HG02610 (cell line): ENCODE measurements around the gene SRP9.
"Not testable (repeated sequence)": the region's sequence is repeated elsewhere in the genome, so short reads cannot be mapped to it uniquely, and the experiment has no call there.

Experiments
- ATAC-seq: cut with Tn5 transposase; IDR thresholded peaks from one replicate; pipeline ENCODE4 v1.9.1; 2021; ENCODE audit warnings: mild to moderate bottlenecking, moderate library complexity; ENCODE audit not compliant: unreplicated experiment

SRP9 gene

GRCh38 chr1:225755671-225756319, 21.8 kb upstream of the SRP9 start:
- no peak for ATAC-seq

GRCh38 chr1:225757927-225758656, 19.5 kb upstream of the SRP9 start:
- ATAC-seq = no peak

DNA sequence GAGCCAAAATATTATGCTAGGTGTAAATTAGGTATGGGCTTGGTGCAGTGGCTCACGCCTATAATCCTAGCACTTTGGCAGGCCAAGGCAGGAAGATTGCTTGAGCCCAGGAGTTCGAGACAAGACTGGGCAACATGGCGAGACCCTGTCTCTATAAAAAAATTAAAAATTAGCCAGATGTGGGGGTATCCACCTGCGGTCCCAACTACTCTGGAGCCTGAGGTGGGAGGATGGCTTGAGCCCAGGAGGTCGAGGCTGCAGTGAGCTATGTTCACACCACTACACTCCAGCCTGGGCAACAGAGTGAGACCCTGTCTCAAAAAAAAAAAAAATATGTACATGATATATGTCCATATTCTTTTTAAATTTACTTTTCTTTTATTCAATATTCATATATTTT, 17.7 kb upstream of the SRP9 start:
- ATAC-seq = not testable (repeated sequence)

DNA sequence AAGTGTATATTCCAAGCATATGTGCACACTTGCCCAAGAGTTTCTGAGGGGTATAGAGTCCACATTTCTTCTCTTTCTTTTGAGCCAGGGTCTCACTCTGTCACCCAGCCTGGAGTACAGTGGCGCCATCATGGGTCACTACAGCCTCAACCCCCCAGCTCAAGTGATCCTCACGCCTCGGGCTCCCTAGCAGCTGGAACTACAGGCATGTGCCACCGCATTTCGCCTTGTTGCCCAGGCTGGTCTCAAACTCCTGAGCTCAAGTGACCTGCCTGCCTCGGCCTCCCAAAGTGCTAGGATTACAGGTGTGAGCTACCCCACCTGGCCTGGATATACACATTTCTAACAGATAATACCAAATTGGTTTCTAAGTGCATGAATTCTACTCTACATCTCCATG, 17.1 kb upstream of the SRP9 start:
- ATAC-seq = no peak

DNA sequence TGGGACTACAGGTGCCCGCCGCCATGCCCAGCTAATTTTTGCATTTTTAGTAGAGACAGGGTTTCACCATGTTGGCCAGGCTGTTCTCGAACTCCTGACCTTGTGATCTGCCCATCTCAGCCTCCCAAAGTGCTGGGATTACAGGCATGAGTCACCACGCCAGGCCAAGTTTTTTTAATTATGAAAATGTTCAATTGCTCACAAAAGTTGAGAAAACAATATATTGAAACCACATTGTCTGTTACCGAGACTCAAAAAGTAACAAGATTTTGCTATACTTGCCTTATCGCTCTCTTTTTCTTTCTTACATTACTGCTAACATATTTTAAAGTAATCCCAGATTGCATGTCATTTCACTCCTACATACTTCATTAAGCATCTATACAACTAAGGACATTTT, 16.2 kb upstream of the SRP9 start:
- not testable (repeated sequence) for ATAC-seq

GRCh38 chr1:225762002-225762441, 15.6 kb upstream of the SRP9 start:
- no peak for ATAC-seq

DNA sequence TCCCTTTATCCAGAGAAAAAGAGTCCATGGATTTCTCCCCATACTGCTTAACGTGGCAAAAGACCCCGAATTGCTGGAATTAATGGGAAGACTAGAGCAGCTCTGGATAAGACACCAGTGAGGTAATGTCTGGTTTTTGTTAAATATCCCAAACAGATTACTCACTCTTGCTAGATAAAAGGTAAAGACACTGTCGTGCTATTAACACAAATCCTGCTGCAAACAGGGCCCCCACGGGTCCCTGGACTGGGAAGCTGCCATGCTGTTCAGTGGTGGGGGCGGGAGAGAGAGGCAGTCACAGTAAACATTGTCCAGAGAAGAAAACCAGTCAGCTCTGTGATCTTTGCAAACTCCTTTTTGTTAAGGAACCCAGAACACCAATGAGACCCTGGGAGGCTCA, 15.2 kb upstream of the SRP9 start:
- ATAC-seq = no peak

DNA sequence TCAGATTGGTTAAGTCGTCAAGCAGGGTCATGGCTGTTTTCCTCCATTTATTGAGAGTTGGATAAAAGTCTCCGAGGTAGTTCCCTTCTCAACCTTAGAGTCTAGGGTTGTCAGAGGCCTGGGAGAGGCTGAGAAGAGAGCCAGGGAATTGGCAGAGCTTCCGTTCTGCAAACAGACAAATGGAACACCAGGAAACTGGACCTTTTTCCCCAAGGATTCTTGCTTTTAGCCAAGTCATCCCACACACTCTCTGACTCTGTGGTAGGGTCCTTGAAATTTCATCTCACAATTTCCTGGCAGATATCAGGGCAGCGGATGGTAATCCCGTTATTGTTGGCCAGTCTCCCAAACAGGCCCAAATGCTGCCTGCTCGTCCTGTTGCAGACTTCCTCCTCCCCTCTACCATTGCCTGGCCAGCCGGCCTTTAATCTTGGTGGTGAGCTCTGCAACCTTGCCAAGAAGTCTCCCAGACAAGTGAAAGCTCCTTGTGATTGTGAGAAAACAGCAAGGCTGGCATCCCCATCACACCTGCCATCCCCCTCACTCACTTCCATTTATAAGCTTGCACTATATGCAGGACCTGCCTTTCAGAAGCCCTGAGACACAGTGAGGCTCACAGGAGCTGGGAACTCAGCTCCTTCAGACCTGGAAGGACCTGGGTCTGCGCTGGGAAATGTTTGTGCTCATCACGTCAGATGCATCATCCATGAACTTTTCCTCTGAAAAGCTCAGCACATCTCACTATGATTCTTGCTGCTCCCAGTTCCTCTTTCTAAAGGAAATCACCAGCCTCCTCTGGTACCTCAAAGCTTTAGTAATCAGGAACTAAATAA, 13.7 kb upstream of the SRP9 start:
- no peak for ATAC-seq

DNA sequence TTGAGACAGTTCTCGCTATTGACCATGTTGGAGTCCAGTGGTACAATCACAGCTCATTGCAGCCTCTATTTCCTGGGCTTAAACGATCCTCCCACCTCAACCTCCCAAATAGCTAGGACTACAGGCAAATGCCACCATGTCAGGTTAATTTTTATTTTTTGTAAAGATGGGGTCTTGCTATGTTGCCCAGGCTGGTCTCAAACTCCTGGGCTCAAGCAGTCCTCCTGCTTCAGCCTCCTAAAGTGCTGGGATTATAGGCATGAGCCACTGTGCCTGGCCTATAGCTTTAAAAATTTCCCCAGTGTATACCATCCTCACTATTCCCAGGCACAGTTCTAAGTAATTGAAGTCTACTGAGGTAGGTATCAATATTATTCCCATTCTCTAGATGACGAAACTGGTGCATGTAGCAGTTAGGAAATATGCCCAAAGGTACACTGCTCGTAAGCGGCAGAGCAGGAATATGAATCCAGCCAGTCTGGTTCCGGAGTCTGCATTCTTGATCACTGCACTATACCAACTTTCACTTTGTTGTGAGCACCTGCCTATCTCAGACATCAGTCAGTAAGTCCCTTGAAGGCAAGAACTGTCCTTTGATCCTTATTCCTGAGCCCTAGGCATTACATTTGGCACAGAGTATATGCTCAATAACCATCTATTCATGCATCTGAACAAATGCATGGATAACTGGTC, 11.5 kb upstream of the SRP9 start:
- ATAC-seq = no peak

DNA sequence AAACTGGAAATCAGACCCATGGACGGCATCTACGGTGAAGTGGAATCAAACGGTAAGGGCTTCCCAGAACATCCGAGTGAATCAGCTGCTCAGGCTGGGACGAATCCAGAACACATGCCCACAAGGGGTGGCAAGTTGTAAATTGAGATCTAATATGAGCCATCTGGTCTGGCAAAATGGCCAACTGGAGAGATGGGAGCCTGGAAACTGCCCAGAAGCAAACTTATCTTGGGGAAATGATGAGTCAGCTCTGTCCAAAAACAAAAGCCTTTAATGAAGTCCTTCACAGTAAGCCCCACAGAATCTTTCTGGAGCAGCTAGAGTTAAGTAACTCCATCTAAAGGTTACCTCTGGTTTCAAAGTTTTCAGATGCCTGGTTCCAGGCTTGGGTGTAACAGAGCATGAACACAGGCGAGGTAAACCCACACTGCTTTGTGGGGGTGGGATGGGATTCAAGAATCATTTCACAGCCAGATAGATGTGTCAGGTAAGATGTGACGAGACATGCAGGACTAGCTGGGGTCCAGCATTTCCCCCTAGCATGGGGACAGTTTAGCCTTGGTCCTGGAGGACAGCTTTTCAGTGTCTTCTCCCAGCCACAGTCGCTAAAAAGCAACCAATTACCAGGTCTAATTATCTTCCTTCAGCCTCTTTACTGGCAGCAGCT, 10.5 kb upstream of the SRP9 start:
- ATAC-seq = no peak

DNA sequence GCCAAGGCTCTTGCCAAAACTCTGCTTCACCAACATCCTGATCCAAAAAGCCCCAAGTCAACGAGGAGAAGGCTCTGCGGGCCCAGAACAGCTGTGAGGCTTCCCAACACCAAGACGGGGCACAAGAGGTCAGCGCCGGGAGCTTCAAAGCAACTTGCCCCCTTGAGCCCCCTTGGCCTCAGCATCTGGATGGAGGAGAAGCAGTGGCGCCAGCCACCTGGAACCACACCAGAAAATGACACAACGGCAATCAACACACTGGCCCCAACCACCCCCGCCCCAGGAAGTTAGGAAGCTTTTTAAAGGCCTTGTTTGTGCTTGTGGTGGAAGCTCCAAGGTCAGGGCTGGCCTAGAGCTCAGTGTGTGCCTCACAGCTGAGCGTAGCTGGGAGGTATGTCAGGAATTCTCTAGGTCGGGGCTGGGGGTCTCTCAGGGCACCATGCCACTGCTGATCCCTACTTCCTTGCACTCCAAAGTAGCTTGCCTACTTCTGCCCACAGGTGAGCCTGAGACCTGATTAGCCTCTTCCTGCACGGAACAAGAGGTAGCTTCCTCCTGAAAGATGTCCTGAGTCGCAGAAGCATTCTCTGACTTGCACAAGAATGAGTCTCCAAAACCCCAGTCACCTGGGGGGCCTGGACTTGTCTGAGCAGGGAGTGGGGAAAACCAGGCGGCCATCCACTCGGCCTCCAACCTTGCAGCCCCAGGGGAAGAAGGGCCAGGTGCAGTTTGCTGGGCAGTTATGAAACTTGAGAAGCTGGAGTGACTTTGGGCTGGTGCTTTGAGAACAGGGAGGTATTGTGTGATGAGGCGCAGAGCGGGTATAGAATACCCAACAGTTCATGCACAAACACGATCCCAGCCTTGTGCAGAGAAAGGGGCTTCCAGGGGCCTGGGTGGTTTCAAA, 9.7 kb upstream of the SRP9 start:
- ATAC-seq = no peak

DNA sequence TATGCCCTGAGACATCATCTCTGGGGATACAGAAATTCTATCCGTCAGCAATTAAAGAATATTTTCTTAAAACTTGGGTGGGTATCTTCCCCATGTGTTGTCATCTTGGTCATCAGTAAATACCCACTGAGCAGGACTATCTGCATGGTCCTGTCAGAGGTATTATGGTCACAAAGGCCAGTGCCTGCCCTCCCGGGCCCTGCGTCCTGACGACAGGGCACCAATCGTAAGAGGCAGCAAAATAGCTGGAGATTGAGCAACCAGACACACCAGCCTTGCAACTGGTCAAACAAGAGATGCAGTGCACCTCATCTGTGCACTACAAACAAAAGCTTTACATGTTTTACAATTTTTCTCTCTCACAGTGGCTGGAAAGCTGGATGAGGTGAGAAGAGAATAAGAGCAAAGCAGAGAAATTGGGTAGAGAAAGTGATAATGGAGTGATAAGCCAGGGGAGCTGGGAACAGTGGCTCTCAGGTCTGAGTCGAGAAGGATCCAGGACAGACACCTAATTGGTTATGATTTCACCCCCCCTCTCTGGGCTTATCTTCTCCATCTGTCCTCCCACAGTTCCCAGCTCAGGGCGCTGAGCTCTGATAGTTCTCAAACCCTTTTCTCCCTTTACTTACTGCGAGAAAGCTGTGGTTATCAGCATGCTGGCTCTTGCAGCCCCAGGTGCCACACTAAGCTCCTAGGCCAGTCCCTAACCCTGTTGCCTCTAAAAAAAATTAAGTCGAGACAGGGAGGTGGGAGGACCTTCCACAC, 8.8 kb upstream of the SRP9 start:
- no peak for ATAC-seq

DNA sequence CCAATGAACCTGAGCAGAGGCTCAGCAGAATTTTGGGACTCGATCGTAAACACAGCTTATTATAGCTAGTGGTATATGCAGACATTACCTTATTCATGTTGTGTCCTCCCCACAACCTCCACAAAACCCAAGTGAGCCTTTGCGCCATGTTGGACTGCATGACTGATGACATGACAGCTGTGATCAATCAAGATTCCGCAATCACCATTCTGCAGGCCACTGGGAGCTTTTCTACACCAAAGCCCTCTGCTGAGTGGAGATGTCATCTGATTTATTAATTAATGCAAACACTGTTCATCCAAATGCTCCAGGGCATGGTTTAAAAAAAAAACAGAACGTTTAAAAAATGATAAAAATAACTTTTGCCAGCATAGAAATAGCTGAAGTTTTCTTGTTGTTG, 7.9 kb upstream of the SRP9 start:
- no peak for ATAC-seq

DNA sequence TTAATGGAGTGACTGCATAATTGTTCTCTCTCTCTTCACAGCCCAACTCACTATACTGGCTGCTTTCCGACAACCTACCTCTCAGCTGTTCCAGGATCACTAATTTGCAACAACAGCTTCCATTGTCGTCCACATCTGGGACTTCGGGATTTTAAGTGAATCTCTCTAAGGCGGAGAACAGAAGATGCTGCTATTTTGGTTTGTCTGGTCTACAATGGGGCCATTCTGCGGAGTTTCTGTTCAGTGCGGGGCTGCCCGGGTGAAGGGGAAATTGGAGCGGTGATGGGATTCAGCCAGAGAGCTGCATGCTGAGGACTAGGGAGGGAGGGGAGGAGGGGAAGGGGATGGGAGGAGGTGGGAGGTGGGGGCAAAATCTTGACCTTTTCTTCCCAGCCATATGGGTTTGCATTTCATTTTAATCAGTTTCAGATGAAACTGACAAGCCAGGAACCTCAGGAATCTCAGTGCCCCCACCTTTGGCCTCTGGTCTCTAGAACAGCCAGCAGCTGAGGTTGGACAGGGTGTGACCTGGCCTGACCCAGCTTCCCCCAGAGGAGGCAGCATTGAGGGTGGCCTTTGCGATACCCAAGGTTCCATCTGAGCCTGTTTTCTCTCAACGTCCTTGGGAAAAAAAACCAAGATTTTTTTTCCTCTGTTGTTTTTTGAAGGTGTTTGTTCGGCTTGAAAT, 6.9 kb upstream of the SRP9 start:
- no peak for ATAC-seq

- ATAC-seq = no peak
These were observed 5.8 kb upstream of the SRP9 start for GRCh38 chr1:225771661-225772322.

- ATAC-seq = peak; percentile 47
These were observed 5.3 kb upstream of the SRP9 start for GRCh38 chr1:225772323-225772768.

- ATAC-seq = no peak
These were observed 4.8 kb upstream of the SRP9 start for GRCh38 chr1:225772848-225773247.
